B cell (primary cell): Measurements from ENCODE around the gene RAMP2. TPM values are rescaled to one million over a fixed set of nuclear protein-coding genes. Genes with fewer than 3 reads are reported as not detected.

Experiments used
- ATAC-seq: fragments of 200-7000 bp; cut with Tn5 transposase; one replicate; pipeline ENCODE4 v1.10.0; 2021; ENCODE audit warnings: low read depth, mild to moderate bottlenecking, moderate number of reproducible peaks, moderate library complexity
- CTCF ChIA-PET: fragments of 350-600 bp; sonication (Branson Sonifier 250); formaldehyde crosslinking; loops from one replicate; lab custom pipeline; 2021; ENCODE audit warnings: antibody characterized with exemption, inconsistent platforms; lab: Charles Lee
- POLR2A ChIA-PET: fragments of 350-600 bp; sonication (Branson Sonifier 250); formaldehyde crosslinking; loops from one replicate; lab custom pipeline; 2021; ENCODE audit warnings: antibody characterized with exemption; lab: Charles Lee
- DNase-seq: peaks from one replicate; pipeline ENCODE4 v3.0.0; 2013
- H2AFZ ChIP-seq: 2 replicates; pipeline ENCODE4 v1.6.1; 2012; ENCODE audit warnings: mild to moderate bottlenecking, low read depth, low read length; ENCODE audit not compliant: insufficient read depth, poor library complexity, severe bottlenecking
- H3K27ac ChIP-seq, 2 donors: 1 replicate in 1 of 2; 2 replicates in 1 of 2; pipeline ENCODE4 v1.5.1; 2012 to 2013; ENCODE audit warnings: low read length in 2 of 2, mild to moderate bottlenecking in 2 of 2, moderate library complexity in 1 of 2
- H3K27me3 ChIP-seq, 4 experiments: fragments of 200-600 bp in 1 of 4; sonication (generic) in 1 of 4; replicated peaks in 1 of 4; 1 replicate in 2 of 4; 2 replicates in 2 of 4; pipeline versions ENCODE4 v1.6.1 to v1.7.0; 2013 to 2016; ENCODE audit warnings: low read length in 3 of 4, mild to moderate bottlenecking in 2 of 4, mixed read lengths in 1 of 4, moderate library complexity in 1 of 4; ENCODE audit not compliant: insufficient read depth in 4 of 4, control insufficient read depth in 3 of 4; ENCODE audit errors: control extremely low read depth in 1 of 4
- H3K36me3 ChIP-seq, 2 experiments: replicated peaks in 1 of 2; 1 replicate in 1 of 2; 2 replicates in 1 of 2; pipeline versions ENCODE4 v1.6.1 to v1.7.1; 2013; ENCODE audit warnings: low read length in 1 of 2; ENCODE audit not compliant: insufficient read depth in 2 of 2, control insufficient read depth in 1 of 2; ENCODE audit errors: control extremely low read depth in 1 of 2, extremely low read depth in 1 of 2
- H3K4me1 ChIP-seq, 2 donors: fragments of 200-600 bp in 1 of 2; sonication (generic) in 1 of 2; 1 replicate in 1 of 2; 2 replicates in 1 of 2; pipeline versions ENCODE4 v1.5.1 to v1.6.1; 2013 to 2017; ENCODE audit warnings: low read length in 2 of 2; ENCODE audit not compliant: control insufficient read depth in 2 of 2, insufficient read depth in 2 of 2
- H3K4me2 ChIP-seq: replicated peaks from 2 replicates; pipeline ENCODE3; 2012; ENCODE audit warnings: mild to moderate bottlenecking, low read depth, low read length; ENCODE audit not compliant: poor library complexity, severe bottlenecking
- H3K4me3 ChIP-seq, 5 experiments: fragments of 200-600 bp in 1 of 5; sonication (generic) in 1 of 5; 1 replicate in 3 of 5; 2 replicates in 2 of 5; pipeline versions ENCODE4 v1.5.1 to v1.7.0; 2011 to 2016; ENCODE audit warnings: low read length in 4 of 5, mild to moderate bottlenecking in 4 of 5, low read depth in 2 of 5, control low read depth in 1 of 5, moderate library complexity in 1 of 5; ENCODE audit not compliant: insufficient read depth in 1 of 5; ENCODE audit errors: control extremely low read depth in 1 of 5, extremely low read depth in 1 of 5
- H3K79me2 ChIP-seq: fragments of 200-600 bp; sonication (generic); one replicate; pipeline ENCODE4 v1.6.0; 2016; ENCODE audit warnings: low read length; ENCODE audit not compliant: control insufficient read depth, insufficient read depth
- H3K9ac ChIP-seq: fragments of 200-600 bp; sonication (generic); 2 replicates; pipeline ENCODE4 v1.6.1; 2017; ENCODE audit warnings: mild to moderate bottlenecking, low read length, moderate library complexity
- H3K9me3 ChIP-seq, 3 donors: one replicate each; pipeline versions ENCODE4 v1.6.1 to v1.7.1; 2013; ENCODE audit warnings: low read length in 2 of 3; ENCODE audit not compliant: control insufficient read depth in 2 of 3, insufficient read depth in 1 of 3; ENCODE audit errors: control extremely low read depth in 1 of 3
- H4K20me1 ChIP-seq: 2 replicates; pipeline ENCODE4 v1.6.0; 2012; ENCODE audit warnings: mild to moderate bottlenecking, low read length; ENCODE audit not compliant: insufficient read depth, control insufficient read depth, poor library complexity, severe bottlenecking
- H3K27ac Mint-ChIP-seq: one replicate; pipeline ENCODE4 v1.8.0; 2021; ENCODE audit warnings: mixed read lengths
- H3K27me3 Mint-ChIP-seq: one replicate; pipeline ENCODE4 v1.8.0; 2021; ENCODE audit warnings: mixed read lengths
- H3K4me1 Mint-ChIP-seq: one replicate; pipeline ENCODE4 v1.8.0; 2021; ENCODE audit warnings: mixed read lengths
- H3K4me3 Mint-ChIP-seq: one replicate; pipeline ENCODE4 v1.8.0; 2021; ENCODE audit warnings: mixed read lengths
- H3K9me3 Mint-ChIP-seq: one replicate; pipeline ENCODE4 v1.8.0; 2022; ENCODE audit warnings: mixed read lengths; ENCODE audit not compliant: insufficient read depth
- EZH2 ChIP-seq: IDR thresholded peaks from 2 replicates; pipeline ENCODE4 v1.6.1; 2012; ENCODE audit warnings: borderline replicate concordance, low read depth, mild to moderate bottlenecking, moderate library complexity, low read length; ENCODE audit not compliant: insufficient read depth, poor library complexity, severe bottlenecking
- WGBS: methylation state at CpG from one replicate; pipeline ENCODE4 v1.1.5; 2013; ENCODE audit warnings: missing lambda C conversion rate; ENCODE audit not compliant: insufficient coverage; 5-methylcytosine and 5-hydroxymethylcytosine counted together
- intact Hi-C: fragments of 100-400 bp; cut with micrococcal nuclease; formaldehyde crosslinking; loops from one replicate; pipeline ENCODE4 v1.10.0; 2022
- polyA plus RNA-seq: library from polyadenylated mRNA; depleted of rRNA; stranded (reverse); fragments of >200 nt; gene quantifications from 2 replicates; pipeline ENCODE4 v1.2.3, GENCODE V29; 2012
- total RNA-seq, 2 donors: library from RNA; stranded (reverse); fragments of 120-200 nt in 1 of 2; gene quantifications; 1 replicate in 1 of 2; 2 replicates in 1 of 2; pipeline versions ENCODE4 v1.2.3 to v1.2.4, GENCODE V29; 2013 to 2022
- TF ChIP-seq, protein P1 (sequence below): fragments of 200-600 bp; IDR thresholded peaks from one replicate; pipeline ENCODE4 v1.8.0; 2022; ENCODE audit warnings: antibody characterized with exemption, mild to moderate bottlenecking

RAMP2 gene
- total and polyA plus RNA-seq, 2 donors (not counting 1 experiment from before 2014, with no cell fraction given), result not detected

DNA sequence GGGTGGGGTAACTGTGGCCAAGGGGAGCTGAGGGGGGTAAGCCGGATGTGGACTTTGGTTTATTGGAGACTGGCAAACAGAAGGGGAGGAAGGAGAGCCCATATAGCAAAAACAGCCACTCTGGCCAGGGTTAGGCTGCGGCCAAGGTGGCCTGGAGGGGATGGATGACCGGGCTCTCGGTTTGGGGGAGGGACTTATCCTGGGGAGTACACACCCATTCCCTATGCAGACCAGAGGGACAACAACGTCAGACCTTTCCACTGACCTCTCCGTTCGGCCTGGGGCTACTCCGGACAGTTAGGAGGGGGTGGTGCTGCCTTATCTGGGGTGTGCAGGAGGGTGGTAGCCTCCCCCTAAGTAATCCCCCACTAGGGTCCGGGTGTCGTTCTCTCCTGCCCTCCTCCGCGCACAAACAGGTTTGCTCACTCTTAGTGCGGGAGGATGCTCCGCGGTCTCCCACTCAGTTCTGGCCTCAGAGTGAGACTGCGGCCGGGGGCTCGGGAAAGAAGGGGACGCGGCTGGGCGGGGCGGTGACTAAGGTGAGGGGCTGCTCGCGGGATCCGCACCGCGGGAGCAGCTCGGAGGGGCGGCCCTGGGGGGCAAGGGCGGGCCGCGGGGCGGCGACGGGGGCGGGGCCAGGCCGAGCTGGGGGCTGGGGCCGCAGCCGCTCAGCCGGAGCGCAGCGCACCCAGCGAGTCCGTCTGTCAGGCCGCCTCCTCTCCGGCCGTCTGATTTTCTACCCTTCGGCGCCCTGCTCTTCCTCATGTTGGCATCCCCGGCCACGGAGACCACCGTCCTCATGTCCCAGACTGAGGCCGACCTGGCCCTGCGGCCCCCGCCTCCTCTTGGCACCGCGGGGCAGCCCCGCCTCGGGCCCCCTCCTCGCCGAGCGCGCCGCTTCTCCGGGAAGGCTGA, 19.2 kb downstream of the RAMP2 start, which contains the start of gene WNK4:
WNK4 (plus strand) TSS at position 675 of the 915 bp plus-strand sequence; CDS start at position 764, 89 bp downstream.
- no peak within 1 kb of the TSS for H3K9ac ChIP-seq
- peaks cover 26 to 30% of the 10 kb centered on the region in 2 donors for H3K4me1 ChIP-seq
- ChIA-PET POLR2A (no interaction called here), CTCF (no interaction called here)
- 10% methylated on average over 56 of the region's 65 CpGs for WGBS
- no peak within 1 kb of the TSS for H3K27ac ChIP-seq
- H2AFZ ChIP-seq, result no peak within 1 kb of the TSS
- intact Hi-C loops, result no loop called here
- H3K4me3 ChIP-seq, result no peak within 1 kb of the TSS
- Mint-ChIP-seq H3K27ac (no peak within 1 kb of the TSS), H3K4me1 (peaks cover 34% of the 10 kb centered on the region), H3K27me3 (peaks cover 42% of the 10 kb centered on the region), H3K9me3 (no peaks in the 10 kb centered on the region), H3K4me3 (peak within 1 kb of the TSS; percentile 57)
- DNase-seq (no peak), ATAC-seq (peak; percentile 24)
- H3K4me2 ChIP-seq, result peak within 1 kb of the TSS; percentile 58
- peaks cover 0 to 49% (median 29%) of the 10 kb centered on the region in 4 experiments for H3K27me3 ChIP-seq
- no peak for TF ChIP-seq EZH2
- TF ChIP-seq, protein P1, sequence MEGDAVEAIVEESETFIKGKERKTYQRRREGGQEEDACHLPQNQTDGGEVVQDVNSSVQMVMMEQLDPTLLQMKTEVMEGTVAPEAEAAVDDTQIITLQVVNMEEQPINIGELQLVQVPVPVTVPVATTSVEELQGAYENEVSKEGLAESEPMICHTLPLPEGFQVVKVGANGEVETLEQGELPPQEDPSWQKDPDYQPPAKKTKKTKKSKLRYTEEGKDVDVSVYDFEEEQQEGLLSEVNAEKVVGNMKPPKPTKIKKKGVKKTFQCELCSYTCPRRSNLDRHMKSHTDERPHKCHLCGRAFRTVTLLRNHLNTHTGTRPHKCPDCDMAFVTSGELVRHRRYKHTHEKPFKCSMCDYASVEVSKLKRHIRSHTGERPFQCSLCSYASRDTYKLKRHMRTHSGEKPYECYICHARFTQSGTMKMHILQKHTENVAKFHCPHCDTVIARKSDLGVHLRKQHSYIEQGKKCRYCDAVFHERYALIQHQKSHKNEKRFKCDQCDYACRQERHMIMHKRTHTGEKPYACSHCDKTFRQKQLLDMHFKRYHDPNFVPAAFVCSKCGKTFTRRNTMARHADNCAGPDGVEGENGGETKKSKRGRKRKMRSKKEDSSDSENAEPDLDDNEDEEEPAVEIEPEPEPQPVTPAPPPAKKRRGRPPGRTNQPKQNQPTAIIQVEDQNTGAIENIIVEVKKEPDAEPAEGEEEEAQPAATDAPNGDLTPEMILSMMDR, result no peak
- H4K20me1 ChIP-seq, result no peaks in the 10 kb centered on the region
- no peaks in the 10 kb centered on the region for H3K79me2 ChIP-seq
- H3K36me3 ChIP-seq, result peaks cover 2 to 43% of the 10 kb centered on the region in 2 experiments
- peaks cover 0 to 21% (median 0%) of the 10 kb centered on the region in 3 donors for H3K9me3 ChIP-seq
